AG10803 (cell line): ENCODE results near the gene PTPA.
"Not testable (repeated sequence)": the region's sequence is repeated elsewhere in the genome, so short reads cannot be mapped to it uniquely, and the experiment has no call there.

Experiments used
- DNase-seq: peaks from one replicate; pipeline ENCODE4 v3.0.0; 2010; ENCODE audit warnings: low read depth
- H3K4me3 ChIP-seq: 2 replicates; pipeline ENCODE4 v1.5.1; 2011; ENCODE audit warnings: mild to moderate bottlenecking, low read length, control low read depth
- CTCF ChIP-seq: conservative IDR thresholded peaks from 2 replicates; pipeline ENCODE4 v1.5.1; 2011; ENCODE audit warnings: mild to moderate bottlenecking, low read length, control low read depth, inconsistent platforms

The PTPA gene

GRCh38 chr9:129122133-129122532 is 10.9 kb downstream of the PTPA start:
- no peak overlapping the region for H3K4me3 ChIP-seq
- no peak for TF ChIP-seq CTCF
- no peak for DNase-seq

- DNase-seq, H3K4me3 ChIP-seq: not testable (repeated sequence)
Measured at GRCh38 chr9:129122976-129123375, 11.8 kb downstream of the PTPA start.

- H3K4me3 ChIP-seq: no peak overlapping the region
- no peak for TF ChIP-seq CTCF
- DNase-seq: no peak
Measured at GRCh38 chr9:129124506-129125069, 13.4 kb downstream of the PTPA start.

GRCh38 chr9:129125478-129125877 is 14.3 kb downstream of the PTPA start:
- H3K4me3 ChIP-seq: no peak overlapping the region
- DNase-seq: peak; percentile 78
- TF ChIP-seq CTCF: no peak

GRCh38 chr9:129126749-129127618 is 15.8 kb downstream of the PTPA start:
- no peak for DNase-seq
- TF ChIP-seq CTCF: no peak
- H3K4me3 ChIP-seq: no peak overlapping the region

GRCh38 chr9:129128689-129129088 is 17.5 kb downstream of the PTPA start:
- no peak overlapping the region for H3K4me3 ChIP-seq
- DNase-seq: no peak
- TF ChIP-seq CTCF: no peak

- not testable (repeated sequence) for DNase-seq, H3K4me3 ChIP-seq
Measured at GRCh38 chr9:129130271-129130670, 19.1 kb downstream of the PTPA start.

GRCh38 chr9:129130791-129131190 is 19.6 kb downstream of the PTPA start:
- H3K4me3 ChIP-seq: no peak overlapping the region
- DNase-seq: no peak
- no peak for TF ChIP-seq CTCF
